Hematopoietic multipotent progenitor cell treated with erythropoietin and hydrocortisone succinate and interleukin-3 and kit ligand, for 17 days (in vitro differentiated cells): ENCODE results near the gene LXN.
"Not testable (repeated sequence)": the region's sequence is repeated elsewhere in the genome, so short reads cannot be mapped to it uniquely, and the experiment has no call there.

ENCODE experiments used
- DNase-seq: peaks from one replicate; pipeline ENCODE4 v3.0.0-alpha.2; 2015; ENCODE audit warnings: low spot score

The LXN gene

GRCh38 chr3:158672215-158673176 is at the start of gene LXN:
TSS of gene LXN (minus strand) at chr3:158672648. CDS start at chr3:158672478, 170 bp downstream.
- peak; percentile 92 for DNase-seq

- no peak for DNase-seq
These were observed 49.7 kb upstream of the LXN start for GRCh38 chr3:158722108-158722507.

GRCh38 chr3:158718490-158719170 is 46.2 kb upstream of the LXN start:
- DNase-seq = no peak

- no peak for DNase-seq
These were observed 45.1 kb upstream of the LXN start for GRCh38 chr3:158717576-158717975.

- DNase-seq = peak; percentile 87
These were observed 40.6 kb upstream of the LXN start for GRCh38 chr3:158713094-158713499.

- DNase-seq = no peak
These were observed 40.0 kb upstream of the LXN start for GRCh38 chr3:158712443-158712842.

- DNase-seq = no peak
These were observed 39.4 kb upstream of the LXN start for GRCh38 chr3:158711886-158712285.

GRCh38 chr3:158710601-158711000 is 38.2 kb upstream of the LXN start:
- no peak for DNase-seq

GRCh38 chr3:158709666-158710083 is 37.2 kb upstream of the LXN start:
- peak; percentile 67 for DNase-seq

- no peak for DNase-seq
These were observed 31.1 kb upstream of the LXN start for GRCh38 chr3:158703566-158703965.

GRCh38 chr3:158702815-158703481 is 30.5 kb upstream of the LXN start:
- no peak for DNase-seq

- DNase-seq = no peak
These were observed 29.1 kb upstream of the LXN start for GRCh38 chr3:158701420-158702065.

GRCh38 chr3:158700559-158700958 is 28.1 kb upstream of the LXN start:
- no peak for DNase-seq

GRCh38 chr3:158696618-158697017 is 24.2 kb upstream of the LXN start:
- no peak for DNase-seq

- DNase-seq = not testable (repeated sequence)
These were observed 21.5 kb upstream of the LXN start for GRCh38 chr3:158693866-158694456.

GRCh38 chr3:158685159-158685558 is 12.7 kb upstream of the LXN start:
- no peak for DNase-seq

- no peak for DNase-seq
These were observed 10.9 kb upstream of the LXN start for GRCh38 chr3:158683230-158683962.

GRCh38 chr3:158680861-158681260 is 8.4 kb upstream of the LXN start:
- DNase-seq = no peak

- DNase-seq = peak; percentile 77
These were observed 7.1 kb upstream of the LXN start for GRCh38 chr3:158679547-158680000.

GRCh38 chr3:158678687-158679086 is 6.2 kb upstream of the LXN start:
- no peak for DNase-seq

- DNase-seq = no peak
These were observed 630 bp downstream of the LXN start for GRCh38 chr3:158671821-158672214.
